Renal pelvis (tissue), 4 donors: ENCODE results near the gene MRRF. TPM values are rescaled to one million over a fixed set of nuclear protein-coding genes. Genes with fewer than 3 reads are reported as not detected.
"Not testable (repeated sequence)": the region's sequence is repeated elsewhere in the genome, so short reads cannot be mapped to it uniquely, and the experiment has no call there.

Experiments
- DNase-seq: peaks from one replicate; pipeline ENCODE4 v3.0.0-alpha.2; 2013
- polyA plus RNA-seq, 3 donors: library from polyadenylated mRNA; unstranded; fragments of 120-200 nt; gene quantifications; one replicate each; pipeline ENCODE4 v1.2.1, GENCODE V29; 2013; ENCODE audit not compliant: insufficient read length in 3 of 3

Gene MRRF
- polyA plus RNA-seq, 3 donors, result 38.4 to 53.4 (median 46.6) TPM

GRCh38 chr9:122265149-122265915, 650 bp downstream of the MRRF start:
- DNase-seq, result no peak

- DNase-seq, result no peak
These were observed 3.5 kb downstream of the MRRF start for GRCh38 chr9:122268041-122268814.

GRCh38 chr9:122274055-122274454, 9.4 kb downstream of the MRRF start:
- DNase-seq, result no peak

GRCh38 chr9:122276096-122276495, 11.4 kb downstream of the MRRF start:
- DNase-seq, result no peak

GRCh38 chr9:122277285-122277897, 12.7 kb downstream of the MRRF start:
- no peak for DNase-seq

GRCh38 chr9:122281368-122281767, 16.7 kb downstream of the MRRF start:
- DNase-seq, result no peak

GRCh38 chr9:122286764-122287163, 22.1 kb downstream of the MRRF start:
- no peak for DNase-seq

GRCh38 chr9:122287214-122287720, 22.6 kb downstream of the MRRF start:
- no peak for DNase-seq

- DNase-seq, result no peak
These were observed 26.8 kb downstream of the MRRF start for GRCh38 chr9:122291458-122291857.

- DNase-seq, result no peak
These were observed 29.8 kb downstream of the MRRF start for GRCh38 chr9:122294531-122294930.

- DNase-seq, result no peak
These were observed 32.8 kb downstream of the MRRF start for GRCh38 chr9:122297512-122297911.

- DNase-seq, result no peak
These were observed 37.8 kb downstream of the MRRF start for GRCh38 chr9:122302237-122303093.

GRCh38 chr9:122307061-122307460, 42.4 kb downstream of the MRRF start:
- DNase-seq, result no peak

- DNase-seq, result no peak
These were observed 43.2 kb downstream of the MRRF start for GRCh38 chr9:122307925-122308324.

GRCh38 chr9:122309861-122310260, 45.2 kb downstream of the MRRF start:
- DNase-seq, result no peak

GRCh38 chr9:122314165-122314564, 49.5 kb downstream of the MRRF start:
- no peak for DNase-seq

- DNase-seq, result no peak
These were observed 50.9 kb downstream of the MRRF start for GRCh38 chr9:122315534-122315933.

- DNase-seq, result no peak
These were observed 53.6 kb downstream of the MRRF start for GRCh38 chr9:122318284-122318683.

- DNase-seq, result no peak
These were observed 55.8 kb downstream of the MRRF start for GRCh38 chr9:122320413-122320881.

- no peak for DNase-seq
These were observed 57.9 kb downstream of the MRRF start for GRCh38 chr9:122322553-122322952.

GRCh38 chr9:122324665-122325064, 60.0 kb downstream of the MRRF start:
- DNase-seq, result not testable (repeated sequence)

- DNase-seq, result no peak
These were observed 60.4 kb downstream of the MRRF start for GRCh38 chr9:122325124-122325523.
